Fibroblast of peridontal ligament (primary cell): ENCODE data around the gene PPA1.
"Not testable (repeated sequence)": the region's sequence is repeated elsewhere in the genome, so short reads cannot be mapped to it uniquely, and the experiment has no call there.

Source experiments
- DNase-seq: peaks from one replicate; pipeline ENCODE4 v3.0.0-alpha.2; 2010; ENCODE audit errors: extremely low read depth

PPA1 gene

DNA sequence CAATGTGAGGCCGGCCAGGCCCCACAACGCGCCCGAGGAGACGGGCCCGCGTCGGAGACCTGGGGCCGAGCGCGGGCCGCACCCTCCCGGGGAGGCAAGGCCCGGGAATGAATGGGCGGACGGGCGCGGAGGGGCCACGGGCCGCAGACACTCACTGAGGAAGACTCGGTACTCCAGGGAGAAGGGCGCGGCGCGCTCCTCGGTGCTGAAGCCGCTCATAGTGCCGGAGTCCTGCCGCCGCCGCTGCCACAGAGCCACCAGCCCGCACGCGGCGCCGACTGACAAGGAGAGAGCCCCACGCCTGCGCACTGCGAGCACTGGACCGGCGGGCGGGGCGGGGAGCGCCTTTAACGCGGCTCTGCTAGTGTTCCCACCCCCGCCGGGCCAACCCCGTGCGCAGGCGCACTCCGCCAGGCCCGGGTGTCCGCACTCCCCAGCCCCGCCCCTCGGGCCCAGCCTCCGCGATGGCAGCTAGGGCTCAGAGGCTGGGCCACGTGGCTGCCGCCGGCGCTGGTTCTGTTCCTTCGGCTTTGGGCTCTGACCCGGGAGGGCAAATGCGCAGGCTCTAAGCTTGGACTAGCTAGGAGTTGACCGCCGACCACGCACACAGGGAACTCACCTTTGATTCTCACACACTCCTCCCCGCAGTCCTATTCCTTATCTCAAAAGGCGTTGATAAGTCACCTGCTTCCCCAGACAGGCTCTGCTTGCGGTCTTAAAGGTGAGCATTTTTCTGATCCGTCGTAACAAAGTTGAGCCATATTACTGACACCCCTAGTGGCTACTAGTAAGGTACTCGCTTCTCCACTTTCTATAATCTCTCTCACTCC lies at the start of gene PPA1:
Gene PPA1, minus strand, starts transcription at position 321 of the 830 bp plus-strand sequence. Its CDS starts 102 bp downstream, at position 219.
- peak; percentile 88 for DNase-seq

DNA sequence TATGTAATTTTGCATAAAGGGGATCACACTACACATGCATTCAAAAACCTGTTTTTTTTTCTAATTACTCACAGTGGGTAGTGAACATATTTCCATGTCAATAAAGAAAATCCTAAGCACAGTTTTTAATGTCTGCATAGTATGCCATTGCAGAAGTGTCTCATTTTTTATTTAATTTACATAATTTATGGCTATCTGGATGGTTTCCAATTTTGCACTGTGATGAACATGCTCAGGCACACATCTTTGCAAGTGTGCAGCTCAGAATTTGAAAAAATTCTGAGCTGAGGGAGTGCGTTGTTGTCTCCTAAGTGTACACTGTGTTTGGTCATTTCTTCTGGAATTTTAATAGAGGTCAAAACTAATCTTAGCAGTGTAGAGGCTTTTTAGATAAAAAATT lies 48.4 kb upstream of the PPA1 start:
- DNase-seq, result no peak

DNA sequence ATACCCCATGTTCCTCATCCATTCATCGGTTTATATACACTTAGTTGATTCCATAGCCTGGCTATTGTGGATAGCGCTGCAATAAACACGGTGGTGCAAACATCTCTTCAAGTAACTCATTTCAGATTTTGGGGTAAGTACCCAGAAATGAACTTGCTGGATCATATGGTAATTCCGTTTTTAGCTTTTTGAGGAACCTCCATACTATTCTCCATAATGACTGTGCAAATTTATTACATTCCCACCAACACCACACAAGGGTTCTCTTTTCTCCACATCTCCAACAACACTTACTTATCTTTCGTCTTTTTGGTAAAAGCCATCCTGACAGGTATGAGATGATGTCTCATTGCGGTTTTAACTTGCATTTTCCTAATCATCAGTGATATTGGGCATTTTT lies 46.9 kb upstream of the PPA1 start:
- no peak for DNase-seq

DNA sequence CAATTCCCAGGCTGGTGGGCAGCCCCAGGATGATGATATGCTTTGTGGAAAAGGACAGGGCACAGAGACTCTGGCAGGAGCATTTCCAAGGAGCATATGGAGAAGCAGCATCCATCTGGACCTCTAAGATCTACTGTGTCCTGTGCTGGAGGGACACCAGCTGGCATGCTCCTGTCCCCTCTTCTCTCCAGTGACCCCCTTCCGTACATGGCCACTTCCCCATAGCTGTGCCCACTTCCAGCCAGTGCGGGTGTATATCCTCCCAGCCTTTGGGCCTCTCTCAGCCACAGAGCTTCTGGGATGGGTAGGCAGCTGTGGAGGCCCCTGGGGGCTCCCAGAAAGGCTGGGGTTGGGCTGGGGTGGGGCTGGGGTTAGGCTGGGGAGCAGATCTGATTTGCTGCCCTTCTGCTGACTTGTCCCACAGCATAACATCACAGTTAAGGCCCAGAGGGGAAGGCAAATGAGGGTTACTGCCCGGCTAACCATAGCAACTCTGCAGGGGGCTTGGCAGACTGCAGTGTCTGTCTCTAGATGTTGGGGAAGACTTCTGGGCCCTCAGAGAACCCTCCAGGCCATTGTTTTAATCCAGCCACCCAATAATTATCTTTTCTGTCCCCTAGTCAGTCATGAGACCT lies 44.3 kb upstream of the PPA1 start:
- DNase-seq, result no peak

DNA sequence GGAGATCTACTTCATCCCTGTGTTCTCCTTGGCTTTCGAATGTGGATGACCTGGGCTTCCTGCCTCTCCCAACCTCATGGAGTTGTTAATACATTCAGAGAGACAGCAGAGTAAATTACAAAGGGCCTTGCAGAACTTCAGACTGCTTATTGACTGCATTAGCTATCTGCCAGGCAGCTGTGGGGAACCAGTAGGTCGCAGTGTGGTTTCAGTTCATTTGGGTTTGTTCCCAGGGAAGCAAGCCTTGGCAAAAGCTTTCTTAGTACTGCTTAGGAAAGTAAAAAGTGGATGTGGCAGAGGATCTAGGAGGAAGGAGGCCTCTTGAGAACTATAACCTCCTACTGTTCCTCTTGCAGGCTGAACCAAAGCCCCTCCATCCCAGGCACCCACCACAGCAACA lies 41.4 kb upstream of the PPA1 start:
- DNase-seq, result peak; percentile 91

- DNase-seq, result peak; percentile 41
Observed at GRCh38 chr10:70272925-70273316, 39.7 kb upstream of the PPA1 start.

GRCh38 chr10:70271996-70272924 lies 39.0 kb upstream of the PPA1 start:
- DNase-seq, result peak; percentile 11

DNA sequence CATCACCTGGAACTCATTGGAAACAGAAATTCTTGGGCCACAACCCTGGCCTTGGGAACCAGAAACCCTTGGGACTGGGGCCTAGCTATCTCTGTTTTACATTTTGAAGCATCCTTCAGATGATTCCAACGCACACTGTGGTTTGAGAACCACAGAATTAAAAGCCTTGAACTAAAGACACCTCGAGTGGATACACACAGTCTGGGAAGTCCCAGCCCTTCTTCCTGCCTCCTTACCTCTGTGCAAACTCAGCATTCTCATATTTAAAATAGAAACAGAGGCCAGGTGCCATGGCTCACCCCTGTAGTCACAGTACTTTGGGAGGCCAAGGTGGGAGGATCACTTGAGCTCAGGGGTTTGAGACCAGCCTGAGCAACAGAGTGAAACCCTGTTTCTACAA lies 37.7 kb upstream of the PPA1 start:
- no peak for DNase-seq

GRCh38 chr10:70269741-70270140 lies 36.5 kb upstream of the PPA1 start:
- no peak for DNase-seq

DNA sequence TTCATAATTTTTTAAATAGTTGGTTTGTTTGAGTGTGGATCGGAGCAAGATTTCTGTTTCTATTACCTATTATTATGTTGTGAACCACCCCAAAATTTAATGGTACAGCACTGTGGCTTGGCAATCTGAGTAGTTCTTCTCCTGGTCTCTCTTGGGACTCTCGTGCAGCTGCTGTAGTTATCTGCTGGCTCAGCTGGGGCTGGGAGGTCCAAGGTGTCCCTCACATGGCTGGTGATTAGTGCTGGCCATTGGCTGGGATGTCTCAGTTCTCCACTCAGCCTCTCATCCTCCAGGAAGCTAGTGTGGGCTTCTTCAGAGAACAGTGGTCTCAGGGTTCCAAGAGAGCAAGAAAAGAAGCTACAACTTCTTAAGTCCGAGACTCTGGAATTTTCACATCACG lies 35.1 kb upstream of the PPA1 start:
- DNase-seq, result no peak

DNA sequence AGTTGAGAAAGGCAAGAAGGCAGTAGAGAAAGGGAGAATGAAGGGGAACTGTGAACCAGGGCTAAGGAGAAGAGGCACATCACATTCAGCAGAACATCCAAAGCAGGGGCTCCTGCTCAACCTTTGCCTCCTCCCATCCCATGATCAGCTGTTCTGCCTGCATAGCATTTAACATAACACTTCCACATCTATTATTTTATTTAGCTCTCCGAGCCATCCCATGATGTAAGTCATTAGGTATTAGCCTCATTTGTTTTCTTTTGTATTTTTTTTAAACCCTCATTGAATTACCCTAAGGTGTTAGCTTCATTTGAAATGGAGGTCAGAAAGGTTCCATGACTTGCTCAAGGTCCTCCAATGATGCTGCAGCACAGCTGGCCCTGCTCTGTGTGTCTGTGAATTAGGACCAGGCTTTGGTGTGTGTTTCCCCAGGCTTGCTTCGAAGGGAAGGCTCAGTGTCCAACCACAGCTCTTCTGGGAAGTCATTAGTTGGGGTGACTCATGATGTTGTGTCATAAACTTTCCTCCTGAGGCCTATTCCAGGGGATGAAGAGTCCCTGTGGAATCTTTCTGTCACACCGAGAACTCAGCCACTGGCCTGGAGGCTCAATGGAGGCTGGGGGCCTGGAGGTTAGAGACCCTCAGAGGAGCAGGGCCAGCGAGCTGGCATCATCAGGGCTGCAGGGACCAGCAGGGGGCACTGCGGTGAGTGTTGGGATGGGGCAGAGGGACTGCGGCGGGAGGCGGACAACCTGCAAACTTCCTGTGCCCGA lies 34.1 kb upstream of the PPA1 start:
- peak; percentile 90 for DNase-seq

DNA sequence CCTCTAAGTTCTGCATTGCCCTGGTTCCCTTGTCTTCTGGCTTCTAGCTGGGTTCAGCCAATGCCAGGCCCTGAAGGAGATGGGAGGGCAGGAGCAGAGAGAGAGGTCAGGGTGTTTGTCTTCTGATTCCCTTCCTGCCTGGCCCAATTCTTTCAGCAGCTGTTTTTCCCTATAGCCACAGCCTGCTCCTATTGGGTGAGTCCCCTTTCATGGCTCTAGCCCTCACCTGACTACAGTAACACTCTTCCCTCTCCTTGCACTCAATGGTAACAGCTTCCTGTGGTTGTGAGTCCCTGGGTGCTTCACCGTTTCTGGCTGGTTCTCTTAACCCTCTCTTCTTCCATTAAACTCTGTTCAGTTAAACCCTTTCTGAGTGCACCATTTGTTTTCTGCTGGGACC lies 33.5 kb upstream of the PPA1 start:
- DNase-seq, result no peak

GRCh38 chr10:70266056-70266455 lies 32.8 kb upstream of the PPA1 start:
- no peak for DNase-seq

DNA sequence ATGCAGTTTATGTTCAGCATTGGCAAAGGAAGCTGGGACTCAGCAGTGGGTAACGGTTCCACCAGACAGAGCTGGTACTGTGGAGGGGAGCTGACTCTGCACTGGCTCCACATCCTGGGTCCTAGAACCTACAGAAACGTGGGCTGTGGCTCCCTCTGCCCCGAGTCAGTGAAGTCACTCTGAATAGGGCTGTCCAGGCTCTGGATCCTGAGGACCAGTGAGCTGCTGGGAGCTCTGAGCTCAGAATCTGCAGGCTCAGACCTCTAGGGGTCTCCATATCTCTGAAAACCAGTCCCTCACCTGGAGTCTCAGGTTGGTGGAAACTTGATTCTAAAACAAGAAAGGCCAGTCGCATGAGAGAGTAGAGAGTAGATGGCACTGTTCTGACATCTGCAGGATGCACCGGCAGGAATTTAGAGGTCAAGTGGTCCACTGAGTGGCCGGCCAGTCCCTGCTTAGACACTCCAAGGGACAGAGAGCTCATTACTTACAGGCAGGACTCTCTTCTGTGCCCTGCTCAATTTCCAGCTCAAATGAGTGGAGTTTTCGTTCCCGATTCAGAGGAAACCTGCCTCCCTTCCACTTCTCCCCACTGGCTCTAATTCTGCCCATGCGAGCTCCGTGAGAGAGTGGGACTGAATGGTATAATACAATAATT lies 31.9 kb upstream of the PPA1 start:
- DNase-seq, result no peak

- DNase-seq, result no peak
Observed at GRCh38 chr10:70260734-70261133, 27.5 kb upstream of the PPA1 start.

DNA sequence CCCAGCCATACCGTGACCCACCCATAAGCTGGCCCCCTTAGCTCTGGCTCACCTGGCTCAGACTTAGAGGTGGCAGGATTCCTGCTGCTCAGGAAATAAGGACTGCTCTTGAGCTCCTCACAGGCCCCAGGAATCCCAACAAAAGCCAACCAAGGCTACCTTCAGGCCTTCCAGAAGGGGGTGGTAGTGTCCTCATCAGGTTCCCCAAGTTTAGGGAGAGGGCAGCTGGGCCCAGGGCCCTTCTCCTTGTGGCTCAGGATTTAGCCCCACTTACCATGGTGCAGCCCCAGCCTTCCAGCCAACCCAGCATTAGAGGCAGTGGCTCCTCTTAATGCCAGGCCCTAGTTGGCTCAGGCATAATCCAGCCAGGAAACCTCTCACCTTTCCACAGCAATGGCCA lies 27.0 kb upstream of the PPA1 start:
- no peak for DNase-seq

- DNase-seq, result no peak
Observed at GRCh38 chr10:70258216-70258615, 25.0 kb upstream of the PPA1 start.

- DNase-seq, result not testable (repeated sequence)
Observed at GRCh38 chr10:70257816-70258215, 24.6 kb upstream of the PPA1 start.

DNA sequence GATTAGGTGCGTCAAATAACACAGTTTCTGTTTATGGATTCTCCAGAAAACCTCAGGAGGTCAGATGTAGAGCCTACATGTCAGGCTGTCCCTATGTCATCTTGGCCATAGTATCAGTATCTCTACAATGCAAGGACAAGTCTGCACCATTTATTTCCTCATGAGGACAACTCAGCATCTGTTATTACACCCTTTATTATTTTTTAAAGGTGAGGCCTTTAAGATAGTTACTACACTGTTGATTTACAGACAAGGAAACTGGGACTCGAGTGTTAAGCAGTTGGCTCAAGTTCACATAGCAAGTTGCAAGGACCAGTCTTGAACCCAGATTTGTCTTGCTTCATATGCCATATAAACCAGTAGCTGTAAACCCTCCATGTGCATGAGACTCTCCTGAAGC lies 23.2 kb upstream of the PPA1 start:
- DNase-seq, result no peak

DNA sequence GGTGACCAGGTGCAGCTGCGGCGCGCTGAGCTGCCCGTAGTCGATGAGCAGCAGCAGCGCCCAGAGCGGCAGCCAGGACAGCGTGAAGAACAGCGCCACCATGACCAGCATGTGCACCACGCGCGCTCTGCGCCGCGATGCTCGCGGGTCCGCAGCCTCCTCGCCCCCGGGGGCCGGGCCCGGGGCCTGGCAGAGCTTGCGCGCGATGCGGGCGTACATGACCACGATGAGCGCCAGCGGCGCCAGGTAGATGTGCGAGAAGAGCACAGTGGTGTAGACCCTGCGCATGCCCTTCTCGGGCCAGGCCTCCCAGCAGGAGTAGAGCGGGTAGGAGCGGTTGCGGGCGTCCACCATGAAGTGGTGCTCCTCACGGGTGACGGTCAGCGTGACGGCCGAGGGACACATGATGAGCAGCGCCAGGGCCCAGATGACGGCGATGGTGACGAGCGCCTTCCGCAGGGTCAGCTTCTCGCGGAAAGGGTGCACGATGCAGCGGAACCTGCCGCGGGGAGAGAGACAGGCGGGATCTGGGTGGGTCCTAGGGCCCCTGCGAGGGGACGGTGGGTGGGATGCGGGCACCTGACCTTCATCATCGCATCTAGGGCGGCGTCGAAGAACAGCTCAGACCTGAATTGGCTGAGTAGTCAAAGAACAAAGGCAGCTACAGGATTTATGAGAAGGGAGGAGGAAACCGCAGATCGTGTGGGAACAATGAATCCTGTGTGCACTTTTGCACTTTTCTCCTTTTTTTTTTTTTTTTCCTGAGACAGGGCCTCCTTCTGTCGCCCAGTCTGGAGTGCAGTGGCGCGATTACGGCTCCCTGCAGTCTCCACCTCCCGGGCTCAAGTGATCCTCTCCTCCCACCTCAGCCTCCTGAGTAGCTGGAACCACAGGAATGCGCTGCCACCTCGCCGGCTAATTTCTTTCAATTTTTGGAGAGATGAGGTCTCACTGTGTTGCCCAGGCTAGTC lies 22.4 kb upstream of the PPA1 start:
- DNase-seq, result no peak
